Suprapubic skin (tissue), 4 donors: Measurements from ENCODE around the gene STARD9. TPM values are rescaled to one million over a fixed set of nuclear protein-coding genes. Genes with fewer than 3 reads are reported as not detected.

ENCODE experiments used
- DNase-seq, 2 donors: peaks; one replicate each; pipeline ENCODE4 v3.0.0-alpha.2; 2019; ENCODE audit warnings: low spot score in 2 of 2
- H3K27ac ChIP-seq: fragments of 200-600 bp; sonication (generic); one replicate; pipeline ENCODE4 v1.5.1; 2019
- H3K27me3 ChIP-seq: fragments of 200-600 bp; sonication (generic); one replicate; pipeline ENCODE4 v1.5.1; 2019
- H3K36me3 ChIP-seq: fragments of 200-600 bp; sonication (generic); one replicate; pipeline ENCODE4 v1.5.1; 2019
- H3K4me1 ChIP-seq: fragments of 200-600 bp; sonication (generic); one replicate; pipeline ENCODE4 v1.5.1; 2019
- H3K4me3 ChIP-seq: fragments of 200-600 bp; sonication (generic); one replicate; pipeline ENCODE4 v1.5.1; 2019; ENCODE audit warnings: mild to moderate bottlenecking
- H3K9me3 ChIP-seq: fragments of 200-600 bp; sonication (generic); one replicate; pipeline ENCODE4 v1.5.1; 2019
- EP300 ChIP-seq: sonication (generic); formaldehyde crosslinking; IDR thresholded peaks from one replicate; pipeline ENCODE4 v1.6.1; 2017; ENCODE audit warnings: antibody characterized with exemption
- POLR2A ChIP-seq, 2 donors: fragments of 450-650 bp; IDR thresholded peaks; one replicate each; pipeline ENCODE4 v1.6.1; 2017; ENCODE audit warnings: antibody characterized with exemption in 2 of 2, mild to moderate bottlenecking in 2 of 2, moderate library complexity in 2 of 2
- POLR2AphosphoS5 ChIP-seq, 3 donors: sonication (generic); formaldehyde crosslinking; IDR thresholded peaks; one replicate each; pipeline ENCODE4 v1.6.1; 2017; ENCODE audit warnings: antibody characterized with exemption in 3 of 3
- WGBS: methylation state at CpG from one replicate; pipeline ENCODE4 v1.1.5; 2018; 5-methylcytosine and 5-hydroxymethylcytosine counted together
- total RNA-seq, 4 donors: library from RNA; depleted of rRNA; stranded (reverse); fragments of >200 nt; gene quantifications; one replicate each; pipeline ENCODE4 v1.1.0, GENCODE V29; 2016
- TF ChIP-seq, protein P1 (sequence below), 2 donors: fragments of 200-600 bp in 1 of 2; fragments of 450-650 bp in 1 of 2; sonication (generic) in 1 of 2; IDR thresholded peaks; one replicate each; pipeline ENCODE4 v1.5.1; 2016 to 2019; ENCODE audit warnings: antibody characterized with exemption in 2 of 2, mild to moderate bottlenecking in 1 of 2, moderate library complexity in 1 of 2

The STARD9 gene
- total RNA-seq, 4 donors from 2014 or later, result 5.0 to 24.6 (median 7.6) TPM

DNA sequence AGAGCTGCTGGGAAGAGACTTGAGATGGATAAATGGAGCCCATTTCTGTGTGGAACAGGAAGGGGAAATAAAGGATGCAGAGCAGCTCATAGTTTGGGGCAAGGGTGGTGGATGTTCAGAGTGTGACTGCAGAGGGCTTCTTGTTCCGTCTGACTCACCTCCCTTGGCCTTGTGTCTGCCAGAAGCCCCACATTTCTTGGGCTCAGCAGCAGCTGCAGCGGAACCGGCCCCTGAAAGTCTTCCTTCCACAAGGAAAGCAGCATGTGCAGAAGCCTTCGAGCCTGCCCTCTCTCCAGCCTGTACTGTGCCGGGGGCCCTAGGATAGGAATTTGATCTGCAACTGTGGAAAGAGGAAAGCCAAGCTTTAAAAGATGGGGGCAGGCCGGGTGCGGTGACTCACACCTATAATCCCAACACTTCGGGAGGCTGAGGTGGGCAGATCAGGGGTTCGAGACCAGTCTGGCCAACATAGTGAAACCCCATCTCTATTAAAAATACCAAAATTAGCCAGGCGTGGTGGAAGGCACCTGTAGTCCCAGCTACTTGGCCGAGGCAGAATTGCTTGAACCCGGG lies 150.0 kb downstream of the STARD9 start:
- no peak for DNase-seq
- WGBS, result 85% methylated on average over 12 of the region's 12 CpGs
- Histone ChIP-seq H3K4me3 (no peak overlapping the region), H3K27me3 (no peaks in the 10 kb centered on the region), H3K36me3 (peaks cover 74% of the 10 kb centered on the region), H3K27ac (no peak overlapping the region), H3K9me3 (no peaks in the 10 kb centered on the region), H3K4me1 (no peaks in the 10 kb centered on the region)
- TF ChIP-seq, protein P1, sequence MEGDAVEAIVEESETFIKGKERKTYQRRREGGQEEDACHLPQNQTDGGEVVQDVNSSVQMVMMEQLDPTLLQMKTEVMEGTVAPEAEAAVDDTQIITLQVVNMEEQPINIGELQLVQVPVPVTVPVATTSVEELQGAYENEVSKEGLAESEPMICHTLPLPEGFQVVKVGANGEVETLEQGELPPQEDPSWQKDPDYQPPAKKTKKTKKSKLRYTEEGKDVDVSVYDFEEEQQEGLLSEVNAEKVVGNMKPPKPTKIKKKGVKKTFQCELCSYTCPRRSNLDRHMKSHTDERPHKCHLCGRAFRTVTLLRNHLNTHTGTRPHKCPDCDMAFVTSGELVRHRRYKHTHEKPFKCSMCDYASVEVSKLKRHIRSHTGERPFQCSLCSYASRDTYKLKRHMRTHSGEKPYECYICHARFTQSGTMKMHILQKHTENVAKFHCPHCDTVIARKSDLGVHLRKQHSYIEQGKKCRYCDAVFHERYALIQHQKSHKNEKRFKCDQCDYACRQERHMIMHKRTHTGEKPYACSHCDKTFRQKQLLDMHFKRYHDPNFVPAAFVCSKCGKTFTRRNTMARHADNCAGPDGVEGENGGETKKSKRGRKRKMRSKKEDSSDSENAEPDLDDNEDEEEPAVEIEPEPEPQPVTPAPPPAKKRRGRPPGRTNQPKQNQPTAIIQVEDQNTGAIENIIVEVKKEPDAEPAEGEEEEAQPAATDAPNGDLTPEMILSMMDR (IDR thresholded peaks at IDR 0.05), result no peak
- no peak for TF ChIP-seq POLR2AphosphoS5 (IDR thresholded peaks at IDR 0.05)
- no peak for TF ChIP-seq POLR2A (IDR thresholded peaks at IDR 0.05)
- TF ChIP-seq EP300, result no peak

DNA sequence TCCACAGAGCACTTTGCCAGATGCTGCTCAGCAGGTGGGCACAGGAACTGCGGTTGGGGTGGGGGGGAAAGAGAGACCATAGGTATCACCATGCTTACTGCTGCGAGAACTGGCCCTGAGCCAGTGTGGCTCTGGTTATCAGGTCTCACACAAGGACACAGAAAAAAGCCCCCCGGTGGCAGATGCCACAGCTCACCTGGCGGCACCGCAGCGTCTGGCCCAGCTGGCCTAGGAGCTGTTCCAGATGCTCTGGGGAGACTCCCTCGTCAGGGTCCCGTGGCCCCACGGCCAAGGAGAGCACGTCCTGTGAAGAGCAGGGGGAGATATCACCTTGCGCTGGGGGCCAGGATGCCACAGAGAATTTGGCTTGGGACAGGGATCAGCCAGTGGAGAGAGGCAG lies 150.7 kb downstream of the STARD9 start:
- Histone ChIP-seq H3K27me3 (no peaks in the 10 kb centered on the region), H3K36me3 (peaks cover 79% of the 10 kb centered on the region), H3K9me3 (no peaks in the 10 kb centered on the region), H3K27ac (no peak overlapping the region), H3K4me1 (no peaks in the 10 kb centered on the region), H3K4me3 (no peak overlapping the region)
- DNase-seq, result no peak
- 90% methylated on average over 9 of the region's 11 CpGs for WGBS
- no peak for TF ChIP-seq POLR2AphosphoS5 (IDR thresholded peaks at IDR 0.05)
- no peak for TF ChIP-seq POLR2A (IDR thresholded peaks at IDR 0.05)
- no peak for TF ChIP-seq EP300

DNA sequence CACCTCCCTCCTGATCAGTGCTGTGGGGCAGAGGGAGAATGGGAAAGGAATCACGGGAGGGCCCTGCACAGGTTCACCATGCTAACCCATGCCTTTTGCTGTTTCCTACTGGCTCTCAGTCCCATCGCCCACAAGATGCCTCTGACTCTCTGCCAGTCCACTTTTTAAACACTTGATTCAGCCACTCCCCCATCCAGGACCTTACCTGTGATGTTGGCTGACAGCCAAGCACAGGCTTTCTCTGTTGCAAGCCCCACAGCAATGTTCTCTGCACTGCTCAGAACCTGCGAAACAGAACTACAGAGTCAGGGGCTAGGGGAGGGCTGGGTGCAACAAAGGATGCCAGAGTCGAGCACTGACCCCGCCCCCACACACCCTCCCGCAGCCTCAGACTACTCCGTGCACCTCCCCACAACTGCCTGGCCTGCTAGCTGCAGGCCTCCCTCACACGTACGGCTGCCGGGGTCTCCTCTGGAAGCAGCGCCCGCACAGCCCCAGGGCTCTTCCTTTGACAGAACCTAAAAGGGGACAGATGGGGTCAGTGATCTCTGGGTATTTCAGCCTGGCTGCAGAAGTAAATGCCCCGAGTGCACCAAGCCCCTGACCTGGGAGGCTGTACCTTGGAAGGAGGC lies 152.5 kb downstream of the STARD9 start:
- Histone ChIP-seq H3K9me3 (no peaks in the 10 kb centered on the region), H3K27ac (no peak overlapping the region), H3K36me3 (peaks cover 96% of the 10 kb centered on the region), H3K4me1 (no peaks in the 10 kb centered on the region), H3K4me3 (no peak overlapping the region), H3K27me3 (no peaks in the 10 kb centered on the region)
- 79% methylated on average over 12 of the region's 13 CpGs for WGBS
- TF ChIP-seq EP300, result no peak
- TF ChIP-seq POLR2A (IDR thresholded peaks at IDR 0.05), result no peak
- TF ChIP-seq, protein P1 (IDR thresholded peaks at IDR 0.05), result no peak
- no peak for TF ChIP-seq POLR2AphosphoS5 (IDR thresholded peaks at IDR 0.05)
- no peak for DNase-seq

DNA sequence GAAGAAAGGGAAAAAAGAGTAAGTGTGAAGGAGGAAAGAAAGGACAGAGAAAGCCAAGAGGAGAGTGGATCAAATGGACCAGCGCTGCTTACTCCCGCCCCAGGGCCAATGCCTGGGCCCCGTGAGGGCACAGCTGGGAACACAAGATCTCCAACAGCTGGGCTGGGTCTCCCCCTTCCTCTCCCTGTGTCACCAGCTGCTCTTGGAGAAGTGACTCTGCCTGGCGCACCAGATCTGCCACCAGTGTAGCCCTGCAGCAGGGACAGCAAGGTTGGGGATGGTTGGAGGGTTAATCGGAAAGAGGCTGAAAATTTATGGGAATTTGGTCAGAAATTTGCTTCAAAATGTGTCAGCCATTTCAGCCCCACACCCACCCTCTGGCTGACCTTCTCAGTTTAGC lies 153.2 kb downstream of the STARD9 start:
- peaks cover 99% of the 10 kb centered on the region for H3K36me3 ChIP-seq
- TF ChIP-seq, protein P1 (IDR thresholded peaks at IDR 0.05), result no peak
- TF ChIP-seq EP300 (no peak), POLR2A (IDR thresholded peaks at IDR 0.05) (no peak), POLR2AphosphoS5 (IDR thresholded peaks at IDR 0.05) (no peak)
- WGBS, result 86% methylated on average over 5 of the region's 5 CpGs
- DNase-seq, result no peak
- H3K4me3 ChIP-seq, result no peak overlapping the region
- H3K27me3 ChIP-seq, result no peaks in the 10 kb centered on the region
- no peak overlapping the region for H3K27ac ChIP-seq
- no peaks in the 10 kb centered on the region for H3K9me3 ChIP-seq
- H3K4me1 ChIP-seq, result no peaks in the 10 kb centered on the region

DNA sequence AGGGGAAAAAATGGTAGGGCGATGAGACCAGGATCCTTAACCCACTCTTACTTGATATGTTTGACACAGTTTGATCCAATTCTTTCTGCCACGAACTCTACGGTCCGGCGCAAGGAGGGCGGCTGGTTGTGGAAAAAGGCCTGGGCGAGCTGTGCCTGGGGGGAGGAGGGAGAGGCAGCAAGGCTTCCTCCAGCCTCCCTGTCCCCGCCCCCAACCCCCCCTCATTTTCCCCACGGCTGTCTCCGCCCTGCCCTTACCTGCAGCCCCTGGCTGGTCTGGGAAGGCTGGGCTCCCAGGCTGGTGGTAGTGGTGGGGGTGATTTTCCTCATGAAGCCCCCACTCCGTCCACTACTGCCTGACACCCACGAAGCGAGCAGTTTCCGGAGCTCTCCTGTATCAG lies 153.6 kb downstream of the STARD9 start:
- TF ChIP-seq EP300 (no peak), POLR2A (IDR thresholded peaks at IDR 0.05) (no peak), POLR2AphosphoS5 (IDR thresholded peaks at IDR 0.05) (no peak)
- TF ChIP-seq, protein P1 (IDR thresholded peaks at IDR 0.05), result no peak
- Histone ChIP-seq H3K9me3 (no peaks in the 10 kb centered on the region), H3K27me3 (no peaks in the 10 kb centered on the region), H3K4me1 (no peaks in the 10 kb centered on the region), H3K36me3 (peaks cover 99% of the 10 kb centered on the region), H3K27ac (no peak overlapping the region), H3K4me3 (no peak overlapping the region)
- 79% methylated on average over 14 of the region's 14 CpGs for WGBS
- DNase-seq, result no peak
